HG03045 (cell line): ENCODE results near the gene CDC42BPB.

Experiments used
- ATAC-seq: cut with Tn5 transposase; IDR thresholded peaks from one replicate; pipeline ENCODE4 v1.9.1; 2021; ENCODE audit warnings: mild to moderate bottlenecking, moderate library complexity; ENCODE audit not compliant: unreplicated experiment

The CDC42BPB gene

DNA sequence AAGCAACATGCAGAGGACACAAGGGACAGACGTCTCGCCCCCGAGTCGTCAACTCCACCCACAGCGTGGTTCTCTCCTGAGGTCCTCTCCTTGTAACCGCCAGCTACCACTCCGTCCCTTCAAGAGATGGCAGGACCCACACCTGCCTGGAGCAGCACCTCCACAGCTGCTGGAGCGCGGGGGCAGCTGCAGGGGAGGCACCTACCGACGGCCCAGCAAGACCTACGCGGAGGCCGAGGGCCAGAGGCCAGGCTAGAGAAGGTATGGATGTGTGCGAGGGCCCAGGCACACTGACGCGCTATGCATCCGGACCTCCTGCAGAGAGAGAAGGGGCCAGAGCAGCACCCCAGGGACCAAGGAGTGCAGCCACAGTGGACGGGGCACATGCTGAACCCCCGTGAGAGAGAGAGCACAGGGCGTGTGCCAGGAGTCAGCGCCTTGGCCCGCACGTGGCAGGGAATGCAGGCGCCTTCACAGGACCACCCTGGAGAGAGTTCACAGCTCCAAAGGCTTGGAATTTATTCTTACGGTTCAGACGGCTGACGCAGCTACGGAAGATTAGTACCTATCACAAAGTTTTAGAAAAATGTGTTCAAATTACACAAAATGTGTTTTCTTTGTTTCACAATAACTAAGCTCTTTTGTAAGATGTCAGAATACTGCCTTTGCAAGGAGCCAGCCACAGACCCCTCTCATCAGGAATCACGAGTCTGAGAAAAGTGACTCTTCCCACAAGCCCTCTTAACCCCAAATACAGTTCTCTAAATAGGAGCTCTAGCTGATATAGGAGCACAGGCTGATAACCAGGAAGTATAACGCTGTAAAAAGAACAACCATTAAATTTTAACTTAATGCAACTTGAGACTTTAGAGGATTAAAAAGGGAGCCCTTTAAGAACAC, 36.8 kb downstream of the CDC42BPB start:
- no peak for ATAC-seq

DNA sequence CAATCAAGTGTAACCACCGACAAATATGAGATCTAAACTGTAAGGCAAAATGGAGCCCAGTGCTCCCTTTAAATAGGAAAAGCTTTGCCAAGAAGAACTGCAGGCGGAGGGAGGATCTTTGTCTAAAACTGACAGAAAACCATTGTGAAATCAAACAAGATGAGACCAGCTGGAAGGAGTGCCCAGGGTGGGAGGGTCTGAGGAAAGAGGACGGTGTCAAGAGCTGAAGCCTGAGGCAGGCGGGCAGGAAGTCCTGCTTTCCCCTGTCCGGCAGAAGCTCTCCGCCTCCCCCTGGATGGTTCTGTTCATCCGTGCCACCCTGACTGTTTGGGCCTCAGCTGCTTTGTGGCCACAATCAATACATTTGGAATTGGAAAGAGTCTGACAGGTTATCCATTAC, 37.5 kb downstream of the CDC42BPB start:
- no peak for ATAC-seq

GRCh38 chr14:103019236-103019635, 38.1 kb downstream of the CDC42BPB start:
- no peak for ATAC-seq

GRCh38 chr14:103016594-103016993, 40.8 kb downstream of the CDC42BPB start:
- no peak for ATAC-seq

- ATAC-seq = no peak
Measured at GRCh38 chr14:103016071-103016470, 41.3 kb downstream of the CDC42BPB start.

- ATAC-seq = no peak
Measured at GRCh38 chr14:103015426-103015825, 41.9 kb downstream of the CDC42BPB start.

GRCh38 chr14:103014466-103015228, 42.7 kb downstream of the CDC42BPB start:
- no peak for ATAC-seq

DNA sequence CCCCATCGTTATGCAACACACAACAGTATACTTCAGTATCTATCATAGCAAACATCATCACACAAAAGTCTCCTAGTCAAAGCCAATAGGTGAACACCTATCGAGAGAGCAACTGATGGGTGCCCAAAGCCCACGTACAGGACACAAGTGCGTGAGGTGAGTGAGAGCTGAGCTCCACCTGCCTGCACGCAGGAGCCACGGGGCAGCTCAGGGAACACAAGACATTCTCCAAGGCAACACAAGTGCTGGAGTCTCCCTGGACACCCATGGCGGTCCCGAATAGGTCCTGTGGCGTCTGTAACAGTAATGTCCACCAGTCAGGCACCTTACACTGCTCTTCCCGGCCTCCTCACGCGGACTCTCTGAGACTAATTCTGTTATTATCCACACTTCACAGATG, 44.3 kb downstream of the CDC42BPB start:
- no peak for ATAC-seq

DNA sequence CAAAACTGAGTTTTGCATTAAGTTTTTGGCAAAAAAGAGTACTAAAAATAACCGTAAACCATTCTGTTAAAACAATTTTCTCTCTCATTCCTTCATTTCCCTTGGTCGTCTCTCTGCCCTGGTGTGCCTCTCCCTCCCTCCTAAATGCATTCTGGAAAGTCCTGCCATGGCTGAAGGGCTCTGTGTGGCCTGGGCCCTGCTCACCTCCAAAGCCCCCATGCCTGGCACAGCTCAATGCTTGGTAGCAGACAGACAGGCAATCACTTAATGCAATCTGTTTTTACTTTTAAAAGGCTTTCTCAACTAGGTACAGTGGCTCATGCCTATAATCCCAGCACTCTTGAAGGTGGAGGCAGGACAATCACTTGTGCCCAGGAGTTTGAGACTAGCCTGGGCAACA, 47.8 kb downstream of the CDC42BPB start:
- ATAC-seq = no peak

GRCh38 chr14:103008768-103009357, 48.5 kb downstream of the CDC42BPB start:
- no peak for ATAC-seq

DNA sequence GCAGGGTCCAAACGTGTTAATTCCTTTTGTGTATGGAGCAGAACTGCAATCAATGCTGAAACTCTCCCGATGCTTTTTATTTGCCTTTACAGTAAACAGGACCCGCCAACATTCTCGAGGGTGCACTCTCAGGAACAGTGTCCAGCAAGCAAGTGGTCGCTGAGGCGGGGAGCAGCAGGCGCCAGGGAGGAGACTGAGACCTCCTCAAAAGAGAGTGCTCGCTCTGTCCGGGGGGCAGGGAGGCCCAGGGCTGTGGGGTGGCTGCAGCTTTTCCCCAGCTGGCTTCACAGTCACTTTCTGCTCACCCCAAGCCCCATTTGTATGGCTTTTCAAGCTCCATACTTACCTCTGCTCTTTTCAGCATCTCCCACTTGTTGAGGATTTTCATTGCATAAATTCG, 49.2 kb downstream of the CDC42BPB start:
- no peak for ATAC-seq

DNA sequence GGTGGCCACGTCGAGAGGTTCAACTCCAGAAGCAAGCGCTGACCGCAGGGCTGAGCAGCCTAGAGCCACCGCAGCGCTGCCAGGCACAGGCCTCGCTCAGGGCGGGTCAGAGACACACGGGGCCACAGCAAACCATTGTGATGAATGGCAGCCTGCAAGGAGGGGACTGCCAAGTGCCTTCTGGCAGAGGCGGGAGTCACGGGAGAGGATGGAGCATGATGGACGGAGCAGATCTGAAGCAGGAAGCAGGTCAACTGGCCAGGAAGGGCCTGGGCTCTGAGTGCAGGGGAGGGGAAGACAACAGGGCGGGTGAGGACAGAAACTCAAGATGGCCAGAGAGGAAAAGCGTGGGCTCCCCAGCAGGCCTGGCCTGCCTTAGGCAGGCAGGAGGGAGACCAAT, 49.8 kb downstream of the CDC42BPB start:
- ATAC-seq = no peak

- ATAC-seq = no peak
Measured at GRCh38 chr14:103006991-103007520, 50.3 kb downstream of the CDC42BPB start.

DNA sequence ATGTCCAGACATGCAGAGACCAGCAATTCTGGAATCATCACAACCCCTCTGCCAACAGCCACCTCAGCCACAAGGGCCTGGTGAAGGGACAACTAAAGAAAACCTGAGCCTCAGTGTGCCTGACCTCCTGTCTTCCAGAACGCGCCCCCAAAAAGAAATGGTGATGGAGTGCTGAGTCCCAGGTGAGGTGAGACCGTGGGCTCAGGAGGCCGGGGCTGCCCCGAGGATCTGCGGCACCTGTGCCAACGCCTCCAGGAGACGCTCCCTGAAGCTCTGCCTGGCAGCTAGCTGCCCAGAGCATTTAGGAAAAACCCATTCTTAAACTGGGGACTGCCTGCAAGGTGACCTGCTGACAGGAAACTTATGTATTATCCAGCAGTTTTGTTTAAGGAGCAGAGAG, 51.2 kb downstream of the CDC42BPB start:
- no peak for ATAC-seq

DNA sequence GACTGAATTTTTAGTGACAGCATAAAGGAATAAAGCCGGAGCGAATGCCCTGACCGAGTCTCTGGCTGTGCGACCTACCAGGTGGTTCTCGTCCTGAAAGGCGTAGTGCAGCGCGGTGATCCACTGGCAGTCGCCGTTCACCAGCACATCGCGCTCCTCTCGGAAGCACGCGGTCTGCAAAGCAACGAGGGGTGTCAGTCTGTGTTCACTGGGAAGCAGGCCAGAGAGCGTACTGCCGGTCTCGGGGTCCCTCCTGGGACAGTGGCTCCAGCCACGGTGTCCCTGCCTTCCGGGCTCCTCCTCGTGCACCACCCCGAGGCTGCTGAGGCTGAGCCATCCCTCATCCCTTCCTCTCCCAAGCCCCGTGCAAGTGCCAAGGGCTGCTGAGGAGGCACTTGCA, 53.5 kb downstream of the CDC42BPB start:
- no peak for ATAC-seq

DNA sequence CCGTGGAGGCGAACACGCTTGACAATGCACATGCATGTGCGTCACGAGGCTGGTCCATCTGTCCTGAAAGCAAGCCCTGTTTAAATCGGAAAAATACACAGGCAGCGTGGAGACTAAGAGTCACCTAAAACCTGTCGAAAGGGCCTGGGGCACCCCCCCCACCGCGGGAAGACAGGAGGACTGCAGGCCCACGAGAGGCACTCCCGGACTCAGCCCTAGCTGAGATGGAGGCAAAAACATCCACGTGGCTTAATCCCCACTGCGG, 54.1 kb downstream of the CDC42BPB start:
- ATAC-seq = no peak

DNA sequence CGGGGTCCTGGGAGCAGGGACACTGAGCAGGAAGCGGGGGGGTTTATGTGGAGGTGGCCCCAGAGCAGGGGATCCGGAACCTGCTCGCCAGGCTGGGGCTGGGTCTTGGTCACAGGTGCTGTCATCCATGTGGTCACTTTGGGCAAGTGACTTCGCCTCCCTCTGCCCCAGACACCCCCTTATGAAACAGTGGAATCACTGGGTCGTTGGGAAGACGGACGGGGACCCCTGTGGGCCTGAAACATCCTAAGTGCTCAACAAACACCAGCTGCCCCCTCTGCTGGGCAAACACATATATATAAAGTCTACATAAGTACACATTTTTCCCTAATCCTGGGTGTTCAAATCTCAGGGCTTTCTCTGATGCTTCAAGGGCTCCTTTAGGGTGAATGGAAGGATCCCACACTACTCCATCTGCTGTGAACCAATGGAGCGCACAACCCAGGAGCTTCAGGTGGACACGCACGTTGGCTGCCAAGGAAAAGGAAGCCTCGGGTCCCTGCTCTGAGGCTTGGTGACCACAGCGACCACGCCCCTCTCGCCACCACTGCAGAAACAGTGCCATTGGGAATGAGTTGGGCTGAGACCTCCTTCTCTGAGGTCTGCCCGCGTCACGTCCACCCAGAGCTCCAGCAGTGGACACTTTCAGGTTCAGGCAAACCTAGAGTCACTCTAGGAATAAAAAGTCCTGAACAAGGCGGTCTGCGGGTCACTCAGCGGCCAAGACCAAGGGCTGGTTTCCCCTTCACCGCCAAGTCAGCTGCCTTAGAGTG, 54.6 kb downstream of the CDC42BPB start:
- ATAC-seq = no peak

- ATAC-seq = no peak
Measured at GRCh38 chr14:103001651-103002396, 55.5 kb downstream of the CDC42BPB start.

DNA sequence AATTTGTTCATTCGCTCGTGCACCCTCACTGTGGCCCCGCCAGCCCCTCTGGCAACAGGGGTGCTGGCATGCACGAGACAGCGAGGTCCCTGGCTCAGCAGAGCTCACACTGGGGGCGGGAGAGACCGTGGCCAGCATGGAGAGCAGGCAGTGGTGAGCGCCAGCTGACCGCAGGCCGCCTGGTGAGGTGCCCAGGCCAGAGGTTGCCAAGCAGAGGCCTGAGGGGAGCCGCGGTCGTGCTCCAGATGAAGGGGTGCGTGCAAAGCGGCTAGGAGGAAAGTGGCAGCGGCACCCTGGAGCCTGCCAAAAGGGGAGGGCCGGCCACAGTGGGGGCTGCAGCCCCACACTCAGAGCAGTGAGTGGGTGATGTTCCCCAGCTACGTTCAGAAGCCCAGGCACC, 56.1 kb downstream of the CDC42BPB start:
- ATAC-seq = no peak

GRCh38 chr14:103000291-103000921, 56.9 kb downstream of the CDC42BPB start:
- ATAC-seq = no peak
